GM11168 (cell line): ENCODE results near the gene TBX3.

Source experiments
- in situ Hi-C: fragments of 300-500 bp; cut with MboI; formaldehyde crosslinking; loops from one replicate; pipeline ENCODE4 v1.12.0; 2022; ENCODE audit warnings: low sequenced_read_pairs; ENCODE audit not compliant: unreplicated experiment

The TBX3 gene

GRCh38 chr12:114671443-114672411 lies 12.2 kb downstream of the TBX3 start:
- in situ Hi-C loops = loop anchor here (25.0 kb wide), 1 partner anchor 1241 kb away; no protein-coding TSS in a partner anchor

- in situ Hi-C loops = loop anchor here (25.0 kb wide), 1 partner anchor 1241 kb away; no protein-coding TSS in a partner anchor
Observed at GRCh38 chr12:114671066-114671442, 12.9 kb downstream of the TBX3 start.

GRCh38 chr12:114670291-114670980 lies 13.5 kb downstream of the TBX3 start:
- in situ Hi-C loops = loop anchor here (25.0 kb wide), 1 partner anchor 1242 kb away; no protein-coding TSS in a partner anchor

GRCh38 chr12:114669401-114670290 lies 14.3 kb downstream of the TBX3 start:
- in situ Hi-C loops = loop anchor here (25.0 kb wide), 1 partner anchor 1243 kb away; no protein-coding TSS in a partner anchor

GRCh38 chr12:114668886-114669288 lies 15.1 kb downstream of the TBX3 start:
- in situ Hi-C loops = loop anchor here (25.0 kb wide), 1 partner anchor 1243 kb away; no protein-coding TSS in a partner anchor

GRCh38 chr12:114668151-114668885 lies 15.7 kb downstream of the TBX3 start:
- in situ Hi-C loops = loop anchor here (25.0 kb wide), 1 partner anchor 1244 kb away; no protein-coding TSS in a partner anchor

GRCh38 chr12:114667669-114668150 lies 16.3 kb downstream of the TBX3 start:
- in situ Hi-C loops = loop anchor here (25.0 kb wide), 1 partner anchor 1245 kb away; no protein-coding TSS in a partner anchor

DNA sequence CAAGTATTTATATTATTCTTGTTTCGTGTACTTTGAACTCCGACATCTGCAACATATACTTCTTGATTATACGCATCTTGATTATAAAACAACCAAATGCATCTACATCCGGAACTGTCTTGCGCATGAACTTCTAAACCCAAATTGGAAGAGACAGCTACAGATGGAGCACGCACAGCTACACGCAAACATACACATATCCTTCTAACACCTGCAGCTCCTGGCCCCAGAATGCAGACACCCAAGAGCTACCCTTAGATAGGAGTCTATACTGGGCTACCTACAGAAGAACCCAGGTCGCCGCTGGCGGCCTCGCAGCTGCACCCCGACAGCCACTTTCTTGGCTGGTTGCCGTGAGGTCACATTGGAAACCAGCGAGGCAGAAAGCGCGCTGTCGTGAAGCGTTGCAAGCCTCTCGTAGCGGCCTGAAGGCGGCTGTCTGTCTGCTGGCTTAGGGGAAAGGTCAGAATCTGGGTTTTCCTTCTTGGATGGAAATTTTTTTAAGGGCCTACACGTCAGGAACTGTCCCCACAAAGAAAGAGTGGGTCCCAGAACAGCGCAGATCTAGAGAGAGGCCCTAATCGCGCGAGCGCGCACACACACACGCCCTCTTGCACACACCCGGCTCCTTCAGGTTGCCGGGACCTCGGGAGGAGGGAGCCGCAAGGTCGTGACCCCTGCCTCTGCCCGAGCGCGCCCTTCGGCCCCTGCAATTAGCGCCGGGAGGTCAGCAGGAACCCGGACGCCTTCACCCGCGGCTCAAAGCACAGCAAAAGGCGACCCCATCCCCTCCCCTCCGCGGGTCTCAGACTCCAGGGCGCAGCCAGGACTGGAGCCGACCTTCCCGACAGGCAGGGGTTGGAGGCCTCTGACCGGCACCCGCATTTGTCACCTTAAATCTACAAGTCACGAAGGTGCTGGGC lies 17.0 kb downstream of the TBX3 start:
- in situ Hi-C loops = loop anchor here (25.0 kb wide), 1 partner anchor 1245 kb away; no protein-coding TSS in a partner anchor

DNA sequence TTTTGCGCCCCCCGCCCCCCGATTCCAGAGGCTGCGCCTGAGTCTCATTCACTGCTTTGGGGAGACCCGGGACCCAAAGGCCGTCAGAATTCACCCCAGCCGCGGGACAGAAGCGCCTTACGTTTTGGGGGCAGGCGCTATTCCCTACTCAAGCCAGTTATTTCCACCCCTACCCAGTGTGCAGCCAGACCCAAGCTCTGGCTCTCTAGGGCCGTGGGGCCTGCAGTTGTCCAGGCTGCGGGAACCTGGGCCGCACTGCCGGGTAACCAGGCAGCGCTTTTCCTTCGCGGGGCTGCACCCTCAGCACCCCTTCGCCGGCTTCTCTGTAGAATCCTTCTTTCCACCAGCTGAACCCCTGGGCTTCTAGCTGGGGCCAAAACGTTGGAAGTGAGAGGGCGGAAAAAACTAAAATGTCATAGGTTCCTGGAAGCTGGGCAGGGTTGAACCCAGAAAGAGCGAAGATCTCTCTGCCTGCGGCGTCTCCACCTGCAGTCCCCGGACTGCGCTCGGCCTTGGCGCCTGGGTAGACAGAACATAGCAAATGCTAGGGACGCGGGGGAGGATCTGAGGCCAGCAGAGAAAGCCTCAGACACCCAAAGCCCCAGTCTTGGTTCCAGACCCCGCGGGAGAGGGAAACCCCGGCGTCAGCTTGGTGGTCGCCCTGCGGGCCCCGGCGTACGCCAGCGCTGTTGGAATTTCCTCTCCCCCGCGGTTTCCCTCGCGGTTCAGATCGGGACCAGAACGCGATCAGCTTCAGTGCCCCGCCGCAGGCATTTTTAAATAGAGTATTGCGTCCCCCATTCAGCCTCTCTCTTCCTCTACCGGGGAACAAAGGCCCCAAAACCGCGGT lies 18.3 kb downstream of the TBX3 start:
- in situ Hi-C loops = loop anchor here (25.0 kb wide), 1 partner anchor 1247 kb away; no protein-coding TSS in a partner anchor

DNA sequence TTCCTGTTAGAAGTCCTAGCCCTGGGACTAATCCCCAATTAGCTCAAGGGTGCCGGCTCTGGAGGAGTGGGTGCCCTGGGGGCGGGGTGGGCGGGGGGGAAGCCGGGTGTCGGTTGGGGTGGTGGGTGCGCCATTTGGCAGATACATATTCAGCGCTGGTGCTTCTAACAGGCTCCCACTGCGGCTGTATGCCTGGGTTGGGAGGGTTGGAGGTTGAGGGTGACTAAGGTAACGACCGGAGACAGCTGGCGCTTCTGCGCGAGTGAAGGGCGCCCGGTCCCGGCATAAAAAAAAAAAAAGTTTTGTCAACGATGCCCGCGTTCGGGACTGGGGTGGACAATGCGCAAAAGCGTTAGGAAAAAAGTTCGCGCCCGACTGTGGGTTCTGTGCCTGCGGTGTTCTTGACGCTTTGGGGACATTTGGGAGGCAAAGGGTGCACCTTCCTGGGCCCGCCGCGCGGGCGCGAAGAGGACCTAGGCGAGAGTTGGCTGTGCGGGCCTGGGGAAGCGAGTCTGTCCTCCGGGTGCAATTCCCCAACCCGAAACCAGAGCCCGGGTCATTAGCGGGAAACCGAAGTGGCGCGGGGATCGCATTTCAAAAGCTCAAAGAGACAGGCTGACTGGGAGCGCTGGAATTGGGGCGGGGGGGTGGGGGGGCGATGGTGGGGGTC lies 19.2 kb downstream of the TBX3 start:
- in situ Hi-C loops = loop anchor here (25.0 kb wide), 1 partner anchor 1248 kb away; no protein-coding TSS in a partner anchor

GRCh38 chr12:114662512-114663177 lies 21.3 kb downstream of the TBX3 start:
- in situ Hi-C loops = loop anchor here (25.0 kb wide), 1 partner anchor 1250 kb away; no protein-coding TSS in a partner anchor

GRCh38 chr12:114661245-114661644 lies 22.7 kb downstream of the TBX3 start:
- in situ Hi-C loops = loop anchor here (25.0 kb wide), 1 partner anchor 1251 kb away; no protein-coding TSS in a partner anchor

GRCh38 chr12:114659084-114659483 lies 24.9 kb downstream of the TBX3 start:
- in situ Hi-C loops = loop anchor here (25.0 kb wide), 1 partner anchor 1253 kb away; no protein-coding TSS in a partner anchor

GRCh38 chr12:114658002-114658441 lies 26.0 kb downstream of the TBX3 start:
- in situ Hi-C loops = loop anchor here (25.0 kb wide), 1 partner anchor 1254 kb away; no protein-coding TSS in a partner anchor

DNA sequence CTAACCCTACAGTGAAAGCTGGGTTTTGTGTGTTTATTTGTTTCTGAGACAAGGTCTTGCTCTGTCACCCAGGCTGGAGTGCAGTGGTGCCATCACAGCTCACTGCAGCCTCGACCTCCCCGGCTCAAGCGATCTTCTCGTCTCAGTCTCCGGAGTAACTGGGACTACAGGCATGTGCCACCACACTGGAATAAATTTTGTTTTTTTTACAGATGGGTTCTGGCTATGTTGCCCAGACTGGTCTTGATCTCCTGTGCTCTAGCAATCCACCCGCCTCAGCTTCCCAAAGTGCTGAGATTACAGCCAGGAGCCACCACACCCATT lies 26.4 kb downstream of the TBX3 start:
- in situ Hi-C loops = loop anchor here (25.0 kb wide), 1 partner anchor 1255 kb away; no protein-coding TSS in a partner anchor
